ENCODE measurements around the gene C3orf22. TPM values are rescaled to one million over a fixed set of nuclear protein-coding genes. Genes with fewer than 3 reads are reported as not detected.

Gene C3orf22
- total and polyA plus RNA-seq, 2 experiments from 2014 or later = not detected

DNA sequence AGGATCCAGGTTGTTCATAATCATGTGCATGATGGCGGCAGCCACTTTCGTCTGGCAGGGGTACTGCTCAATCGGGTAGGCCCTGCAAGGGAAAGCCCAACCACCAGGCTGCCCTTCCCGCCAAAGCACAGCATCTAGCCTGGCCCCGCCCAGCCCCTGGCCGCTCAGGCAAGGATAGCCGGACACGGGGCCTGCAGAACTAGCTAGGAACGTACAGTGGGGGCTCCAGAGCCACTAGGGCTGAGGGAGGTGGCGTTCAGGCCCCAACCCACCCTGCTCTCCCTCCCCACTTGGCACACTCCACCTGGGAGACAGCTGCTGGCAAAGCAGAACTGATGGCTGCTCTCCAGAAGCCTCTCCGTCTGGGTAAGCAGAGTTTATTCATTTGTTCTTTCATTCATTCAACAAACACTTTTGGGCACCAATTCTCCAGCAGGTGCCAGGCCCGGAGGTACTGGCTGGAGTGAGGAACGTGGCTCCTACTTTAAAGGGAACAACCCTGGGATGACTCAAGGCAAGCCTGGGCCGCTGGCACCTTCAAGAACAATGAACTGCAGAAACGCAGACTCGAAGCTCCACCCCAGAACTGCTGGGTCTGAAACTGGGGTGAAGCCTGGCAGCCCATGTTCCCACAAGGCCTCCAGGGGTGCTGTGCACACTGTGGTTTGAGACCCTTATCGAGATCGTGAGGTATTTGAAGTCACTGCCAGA, 49.0 kb downstream of the C3orf22 start:
- Histone ChIP-seq H3K27me3 (no peaks in the 10 kb centered on the region), H3K9me3 (ENCODE audit: low read depth) (no peaks in the 10 kb centered on the region), H3K4me1 (ENCODE audit: low read depth) (no peaks in the 10 kb centered on the region), H3K4me3 (no peak overlapping the region), H3K36me3 (no peaks in the 10 kb centered on the region), H3K27ac (no peak overlapping the region)
- TF ChIP-seq, protein P1, sequence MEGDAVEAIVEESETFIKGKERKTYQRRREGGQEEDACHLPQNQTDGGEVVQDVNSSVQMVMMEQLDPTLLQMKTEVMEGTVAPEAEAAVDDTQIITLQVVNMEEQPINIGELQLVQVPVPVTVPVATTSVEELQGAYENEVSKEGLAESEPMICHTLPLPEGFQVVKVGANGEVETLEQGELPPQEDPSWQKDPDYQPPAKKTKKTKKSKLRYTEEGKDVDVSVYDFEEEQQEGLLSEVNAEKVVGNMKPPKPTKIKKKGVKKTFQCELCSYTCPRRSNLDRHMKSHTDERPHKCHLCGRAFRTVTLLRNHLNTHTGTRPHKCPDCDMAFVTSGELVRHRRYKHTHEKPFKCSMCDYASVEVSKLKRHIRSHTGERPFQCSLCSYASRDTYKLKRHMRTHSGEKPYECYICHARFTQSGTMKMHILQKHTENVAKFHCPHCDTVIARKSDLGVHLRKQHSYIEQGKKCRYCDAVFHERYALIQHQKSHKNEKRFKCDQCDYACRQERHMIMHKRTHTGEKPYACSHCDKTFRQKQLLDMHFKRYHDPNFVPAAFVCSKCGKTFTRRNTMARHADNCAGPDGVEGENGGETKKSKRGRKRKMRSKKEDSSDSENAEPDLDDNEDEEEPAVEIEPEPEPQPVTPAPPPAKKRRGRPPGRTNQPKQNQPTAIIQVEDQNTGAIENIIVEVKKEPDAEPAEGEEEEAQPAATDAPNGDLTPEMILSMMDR (IDR thresholded peaks at IDR 0.05; ENCODE audit: low read depth, low read length) = no peak
- DNase-seq (ENCODE audit: low read depth in 1 of 2, low spot score in 1 of 2) = no peak

DNA sequence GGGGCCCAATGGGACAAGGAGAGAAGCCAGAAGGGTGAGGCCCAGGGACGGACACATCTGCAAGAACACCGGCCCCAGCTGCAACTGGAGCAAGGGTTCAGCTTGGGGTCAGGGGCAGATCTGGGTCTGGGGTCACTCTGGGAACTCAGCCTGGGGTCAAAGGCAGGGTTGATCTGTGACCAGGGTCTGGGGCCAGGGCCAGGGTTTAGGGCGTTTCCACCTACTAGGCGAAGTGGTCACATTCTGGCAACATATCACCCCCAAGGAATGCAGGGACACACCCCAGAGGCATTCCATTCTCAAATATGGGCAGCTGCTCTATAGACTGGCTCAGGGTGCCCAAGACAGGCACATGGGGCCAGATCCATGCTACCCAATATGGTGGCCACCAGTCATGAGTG, 50.2 kb downstream of the C3orf22 start:
- H3K36me3 ChIP-seq = no peaks in the 10 kb centered on the region
- TF ChIP-seq, protein P1 (IDR thresholded peaks at IDR 0.05; ENCODE audit: low read depth, low read length) = no peak
- no peaks in the 10 kb centered on the region for H3K27me3 ChIP-seq
- no peak overlapping the region for H3K27ac ChIP-seq
- no peak overlapping the region for H3K4me3 ChIP-seq
- no peaks in the 10 kb centered on the region for H3K9me3 ChIP-seq (ENCODE audit: low read depth)
- H3K4me1 ChIP-seq (ENCODE audit: low read depth) = no peaks in the 10 kb centered on the region
- DNase-seq (ENCODE audit: low read depth in 1 of 2, low spot score in 1 of 2) = no peak

- Histone ChIP-seq H3K4me1 (ENCODE audit: low read depth) (no peaks in the 10 kb centered on the region), H3K4me3 (no peak overlapping the region), H3K36me3 (no peaks in the 10 kb centered on the region), H3K9me3 (ENCODE audit: low read depth) (no peaks in the 10 kb centered on the region), H3K27me3 (no peaks in the 10 kb centered on the region), H3K27ac (no peak overlapping the region)
- no peak for DNase-seq (ENCODE audit: low read depth in 1 of 2, low spot score in 1 of 2)
- TF ChIP-seq, protein P1 (IDR thresholded peaks at IDR 0.05; ENCODE audit: low read depth, low read length) = no peak
These were observed 50.8 kb downstream of the C3orf22 start for GRCh38 chr3:126507886-126508285.

DNA sequence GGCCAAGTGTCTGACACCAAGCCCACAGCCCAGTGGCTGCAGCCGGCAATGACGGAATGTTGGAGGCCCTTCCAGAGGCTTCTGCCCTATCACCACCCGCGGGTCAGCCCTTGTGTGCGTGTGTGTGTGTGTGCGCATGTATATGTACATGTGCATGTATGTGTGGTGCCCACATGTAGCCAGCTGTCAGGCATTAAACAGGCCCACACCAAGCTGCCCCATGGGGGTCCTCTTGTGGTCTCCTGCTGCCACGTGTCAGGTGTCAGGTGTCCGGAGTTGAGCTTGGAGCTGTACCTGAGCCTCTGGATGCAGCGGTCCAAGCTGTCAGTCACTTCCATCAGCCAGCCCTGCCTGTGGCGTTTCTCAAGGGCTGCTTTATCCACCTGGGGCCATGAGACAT, 55.0 kb downstream of the C3orf22 start:
- Histone ChIP-seq H3K9me3 (ENCODE audit: low read depth) (no peaks in the 10 kb centered on the region), H3K36me3 (no peaks in the 10 kb centered on the region), H3K4me1 (ENCODE audit: low read depth) (no peaks in the 10 kb centered on the region), H3K4me3 (no peak overlapping the region), H3K27ac (no peak overlapping the region), H3K27me3 (no peaks in the 10 kb centered on the region)
- DNase-seq (ENCODE audit: low read depth in 1 of 2, low spot score in 1 of 2) = no peak
- TF ChIP-seq, protein P1 (IDR thresholded peaks at IDR 0.05; ENCODE audit: low read depth, low read length) = no peak

DNA sequence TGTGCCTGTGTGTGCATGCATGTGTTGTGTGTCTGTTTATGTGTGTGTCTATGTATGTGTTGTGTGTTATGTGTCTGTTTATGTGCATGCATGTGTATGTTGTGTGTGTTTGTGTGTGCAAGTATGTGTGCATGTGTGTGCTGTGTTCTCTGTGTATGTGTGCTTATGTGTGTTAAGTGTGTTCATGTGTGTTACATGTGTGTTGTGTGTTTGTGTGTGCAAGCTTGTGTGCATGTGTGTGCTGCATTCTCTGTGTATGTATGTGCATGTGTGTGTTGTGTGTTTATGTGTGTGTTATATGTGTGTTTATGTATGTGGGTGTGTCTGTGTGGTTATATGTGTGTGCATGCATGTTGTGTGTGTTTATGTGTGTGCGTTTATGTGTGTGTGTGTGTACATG, 56.1 kb downstream of the C3orf22 start:
- no peak for DNase-seq (ENCODE audit: low read depth in 1 of 2, low spot score in 1 of 2)
- Histone ChIP-seq H3K4me3 (no peak overlapping the region), H3K27me3 (no peaks in the 10 kb centered on the region), H3K9me3 (ENCODE audit: low read depth) (no peaks in the 10 kb centered on the region), H3K4me1 (ENCODE audit: low read depth) (no peaks in the 10 kb centered on the region), H3K36me3 (no peaks in the 10 kb centered on the region), H3K27ac (no peak overlapping the region)
- TF ChIP-seq, protein P1 (IDR thresholded peaks at IDR 0.05; ENCODE audit: low read depth, low read length) = no peak

All from cardiac muscle cell (in vitro differentiated cells and primary cell).